D721Med (cell line): ENCODE results near the gene HMBS.

ENCODE experiments used
- DNase-seq: peaks from one replicate; pipeline ENCODE4 v3.0.0; 2011; ENCODE audit warnings: low spot score; ENCODE audit not compliant: insufficient read length
- FAIRE-seq: peaks from 2 replicates; lab custom pipeline; 2011; peaks lifted over from hg19 to GRCh38; lab: Jason Lieb, UNC
- TF ChIP-seq, protein P1 (sequence below): IDR thresholded peaks from 2 replicates; pipeline ENCODE4 v1.5.1; 2012; ENCODE audit warnings: mild to moderate bottlenecking, control low read depth; ENCODE audit not compliant: insufficient read depth; ENCODE audit errors: missing control alignments

The HMBS gene

DNA sequence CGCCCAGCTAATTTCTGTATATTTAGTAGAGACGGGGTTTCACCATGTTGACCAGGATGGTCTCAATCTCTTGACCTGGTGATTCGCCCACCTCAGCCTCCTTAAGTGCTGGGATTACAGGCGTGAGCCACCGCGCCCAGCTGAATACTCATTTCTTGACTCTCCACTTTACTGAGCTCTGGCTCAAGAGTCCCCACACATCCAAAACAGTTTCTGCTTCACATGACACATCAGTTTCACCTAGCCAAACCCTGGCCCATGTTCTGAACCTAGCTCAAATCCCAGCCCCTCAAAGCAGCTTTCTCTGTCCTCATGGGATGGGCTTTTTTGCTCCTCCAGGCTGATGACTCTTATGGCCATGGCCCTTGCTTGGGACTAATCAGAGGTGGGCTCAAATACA is 37.5 kb upstream of the HMBS start:
- TF ChIP-seq, protein P1, sequence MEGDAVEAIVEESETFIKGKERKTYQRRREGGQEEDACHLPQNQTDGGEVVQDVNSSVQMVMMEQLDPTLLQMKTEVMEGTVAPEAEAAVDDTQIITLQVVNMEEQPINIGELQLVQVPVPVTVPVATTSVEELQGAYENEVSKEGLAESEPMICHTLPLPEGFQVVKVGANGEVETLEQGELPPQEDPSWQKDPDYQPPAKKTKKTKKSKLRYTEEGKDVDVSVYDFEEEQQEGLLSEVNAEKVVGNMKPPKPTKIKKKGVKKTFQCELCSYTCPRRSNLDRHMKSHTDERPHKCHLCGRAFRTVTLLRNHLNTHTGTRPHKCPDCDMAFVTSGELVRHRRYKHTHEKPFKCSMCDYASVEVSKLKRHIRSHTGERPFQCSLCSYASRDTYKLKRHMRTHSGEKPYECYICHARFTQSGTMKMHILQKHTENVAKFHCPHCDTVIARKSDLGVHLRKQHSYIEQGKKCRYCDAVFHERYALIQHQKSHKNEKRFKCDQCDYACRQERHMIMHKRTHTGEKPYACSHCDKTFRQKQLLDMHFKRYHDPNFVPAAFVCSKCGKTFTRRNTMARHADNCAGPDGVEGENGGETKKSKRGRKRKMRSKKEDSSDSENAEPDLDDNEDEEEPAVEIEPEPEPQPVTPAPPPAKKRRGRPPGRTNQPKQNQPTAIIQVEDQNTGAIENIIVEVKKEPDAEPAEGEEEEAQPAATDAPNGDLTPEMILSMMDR: no peak

GRCh38 chr11:119048644-119049043 is 36.0 kb upstream of the HMBS start:
- DNase-seq (no peak), FAIRE-seq (no peak)
- TF ChIP-seq, protein P1: no peak

More for the DNA sequence above, 37.5 kb upstream of the HMBS start:
- FAIRE-seq (no peak), DNase-seq (no peak)

- no peak for FAIRE-seq
- DNase-seq: no peak
- TF ChIP-seq, protein P1: no peak
These were observed 35.6 kb upstream of the HMBS start for GRCh38 chr11:119049081-119049480.

- FAIRE-seq: no peak
- TF ChIP-seq, protein P1: no peak
- DNase-seq: no peak
These were observed 33.1 kb upstream of the HMBS start for GRCh38 chr11:119051440-119052162.

- TF ChIP-seq, protein P1: no peak
- FAIRE-seq (no peak), DNase-seq (no peak)
These were observed 32.4 kb upstream of the HMBS start for GRCh38 chr11:119052163-119052814.

DNA sequence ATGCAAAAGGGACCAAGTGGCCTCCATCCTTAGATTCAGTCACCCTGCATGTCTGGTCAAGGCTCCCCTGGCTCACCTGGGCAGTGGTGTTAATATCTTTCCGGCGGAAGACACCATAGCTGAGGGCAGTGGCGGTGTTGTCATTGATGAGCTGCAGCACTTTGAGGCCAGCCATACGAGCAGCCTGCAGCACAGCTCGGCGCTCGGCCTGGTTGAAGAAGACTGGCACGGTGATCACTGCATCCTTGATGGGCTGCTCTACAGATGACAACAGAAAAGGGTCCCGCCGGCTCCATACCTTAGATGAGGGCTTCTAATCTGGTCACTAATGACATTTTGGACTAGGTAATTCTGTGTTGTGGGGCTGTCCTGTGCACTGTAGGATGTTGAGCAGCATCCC is 30.3 kb upstream of the HMBS start:
- TF ChIP-seq, protein P1: no peak
- FAIRE-seq (no peak), DNase-seq (no peak)

DNA sequence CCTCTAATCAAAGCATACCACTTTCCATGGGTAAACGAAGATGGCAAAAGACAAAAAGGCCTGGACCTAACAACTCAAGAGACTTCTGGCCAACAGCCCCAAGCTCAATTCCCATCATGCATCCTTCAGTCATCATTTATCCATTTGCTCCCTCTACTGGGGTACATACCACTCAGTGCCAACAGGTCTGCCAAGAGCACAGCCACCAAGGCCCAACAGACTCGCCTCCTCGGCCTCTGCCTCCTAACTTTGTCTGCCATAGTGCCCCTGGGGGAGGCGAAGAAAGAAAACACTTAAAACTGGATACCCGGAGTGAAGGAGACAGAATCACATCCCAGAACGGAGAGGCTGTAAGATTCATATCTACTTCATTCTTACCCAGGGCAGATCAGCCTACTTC is 28.8 kb upstream of the HMBS start:
- TF ChIP-seq, protein P1: peak; percentile 21
- DNase-seq (no peak), FAIRE-seq (no peak)
